ENCODE results near the gene ITCH.
"Not testable (repeated sequence)": the region's sequence is repeated elsewhere in the genome, so short reads cannot be mapped to it uniquely, and the experiment has no call there.

ITCH gene

GRCh38 chr20:34397096-34397495 lies 34.0 kb downstream of the ITCH start:
- Histone ChIP-seq H3K4me1 (ENCODE audit: low read length) (no peaks in the 10 kb centered on the region), H3K9me3 (ENCODE audit: insufficient read depth, low read length) (no peaks in the 10 kb centered on the region), H2AFZ (ENCODE audit: low read depth, low read length) (no peak overlapping the region), H4K20me1 (ENCODE audit: insufficient read depth, low read length) (peaks cover 23% of the 10 kb centered on the region), H3K4me2 (ENCODE audit: low read length) (no peak overlapping the region), H3K27ac (ENCODE audit: low read length) (no peak overlapping the region), H3K27me3 (ENCODE audit: low read depth, low read length) (no peaks in the 10 kb centered on the region), H3K36me3 (replicated peaks; ENCODE audit: low read depth, low read length) (peaks cover 20% of the 10 kb centered on the region), H3K79me2 (ENCODE audit: low read length) (no peaks in the 10 kb centered on the region), H3K4me3 (ENCODE audit: low read length) (no peak overlapping the region), H3K9ac (ENCODE audit: low read length) (no peak overlapping the region)
- TF ChIP-seq EZH2phosphoT487 (IDR thresholded peaks at IDR 0.05; ENCODE audit: low read depth) (no peak), CTCF (IDR thresholded peaks at IDR 0.05; ENCODE audit: low read depth, low read length) (no peak)

GRCh38 chr20:34400776-34401175 lies 37.7 kb downstream of the ITCH start:
- H3K27me3 ChIP-seq (ENCODE audit: low read depth, low read length); H3K79me2 ChIP-seq (ENCODE audit: low read length); H3K9me3 ChIP-seq (ENCODE audit: insufficient read depth, low read length); H3K4me2 ChIP-seq (ENCODE audit: low read length); H3K9ac ChIP-seq (ENCODE audit: low read length); H2AFZ ChIP-seq (ENCODE audit: low read depth, low read length); H3K4me3 ChIP-seq (ENCODE audit: low read length); H3K27ac ChIP-seq (ENCODE audit: low read length): not testable (repeated sequence)
- H3K36me3 ChIP-seq (replicated peaks; ENCODE audit: low read depth, low read length), result peaks cover 10% of the 10 kb centered on the region
- peaks cover 24% of the 10 kb centered on the region for H4K20me1 ChIP-seq (ENCODE audit: insufficient read depth, low read length)
- peaks cover 13% of the 10 kb centered on the region for H3K4me1 ChIP-seq (ENCODE audit: low read length)

DNA sequence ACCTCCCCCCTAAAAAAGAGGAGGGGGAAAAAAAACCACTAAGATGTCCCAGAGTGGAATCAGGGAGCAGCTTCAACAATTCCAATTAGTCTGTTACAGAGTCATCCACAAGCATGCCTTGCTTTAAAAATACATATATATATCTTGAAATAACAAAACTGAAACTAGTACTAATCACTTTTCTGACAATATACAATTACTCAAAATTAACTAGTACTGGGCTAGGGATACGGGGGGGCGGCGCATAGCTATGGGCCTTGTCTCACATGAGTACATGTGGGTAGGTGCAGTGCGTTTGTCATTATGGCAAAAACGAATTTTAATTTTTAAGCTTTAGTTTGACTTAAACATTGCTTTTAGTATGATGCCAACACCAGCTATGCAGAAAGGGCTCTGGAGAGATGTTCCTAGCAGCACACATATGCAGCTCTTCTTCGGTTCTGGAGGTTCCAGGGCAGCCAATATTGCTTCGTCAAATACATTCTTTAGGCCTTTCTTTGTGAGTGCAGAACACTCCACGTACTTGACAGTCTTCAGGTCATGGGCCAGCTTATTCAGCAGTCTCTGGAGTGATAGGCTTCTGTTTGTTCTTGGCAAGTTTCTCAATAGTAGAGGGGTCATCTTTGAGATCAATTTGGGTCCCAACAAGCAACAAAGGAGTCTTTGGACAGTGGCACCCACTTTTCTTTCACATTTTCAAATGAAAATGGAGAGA lies 38.8 kb downstream of the ITCH start:
- H3K27me3 ChIP-seq (ENCODE audit: low read depth, low read length), result no peaks in the 10 kb centered on the region
- TF ChIP-seq EZH2phosphoT487 (IDR thresholded peaks at IDR 0.05; ENCODE audit: low read depth) (no peak), CTCF (IDR thresholded peaks at IDR 0.05; ENCODE audit: low read depth, low read length) (no peak)
- no peak overlapping the region for H3K4me3 ChIP-seq (ENCODE audit: low read length)
- H3K9ac ChIP-seq (ENCODE audit: low read length), result no peak overlapping the region
- H3K4me1 ChIP-seq (ENCODE audit: low read length), result peaks cover 13% of the 10 kb centered on the region
- H3K9me3 ChIP-seq (ENCODE audit: insufficient read depth, low read length), result no peaks in the 10 kb centered on the region
- no peak overlapping the region for H2AFZ ChIP-seq (ENCODE audit: low read depth, low read length)
- peaks cover 8% of the 10 kb centered on the region for H3K79me2 ChIP-seq (ENCODE audit: low read length)
- H3K36me3 ChIP-seq (replicated peaks; ENCODE audit: low read depth, low read length), result peaks cover 10% of the 10 kb centered on the region
- no peak overlapping the region for H3K4me2 ChIP-seq (ENCODE audit: low read length)
- no peak overlapping the region for H3K27ac ChIP-seq (ENCODE audit: low read length)
- peaks cover 21% of the 10 kb centered on the region for H4K20me1 ChIP-seq (ENCODE audit: insufficient read depth, low read length)

GRCh38 chr20:34402461-34402860 lies 39.4 kb downstream of the ITCH start:
- no peaks in the 10 kb centered on the region for H3K27me3 ChIP-seq (ENCODE audit: low read depth, low read length)
- H3K79me2 ChIP-seq (ENCODE audit: low read length), result peaks cover 8% of the 10 kb centered on the region
- peaks cover 7% of the 10 kb centered on the region for H3K36me3 ChIP-seq (replicated peaks; ENCODE audit: low read depth, low read length)
- peaks cover 13% of the 10 kb centered on the region for H3K4me1 ChIP-seq (ENCODE audit: low read length)
- H2AFZ ChIP-seq (ENCODE audit: low read depth, low read length), result no peak overlapping the region
- no peak overlapping the region for H3K27ac ChIP-seq (ENCODE audit: low read length)
- H3K4me2 ChIP-seq (ENCODE audit: low read length), result no peak overlapping the region
- peaks cover 21% of the 10 kb centered on the region for H4K20me1 ChIP-seq (ENCODE audit: insufficient read depth, low read length)
- TF ChIP-seq CTCF (IDR thresholded peaks at IDR 0.05; ENCODE audit: low read depth, low read length) (no peak), EZH2phosphoT487 (IDR thresholded peaks at IDR 0.05; ENCODE audit: low read depth) (no peak)
- no peak overlapping the region for H3K9ac ChIP-seq (ENCODE audit: low read length)
- no peaks in the 10 kb centered on the region for H3K9me3 ChIP-seq (ENCODE audit: insufficient read depth, low read length)
- no peak overlapping the region for H3K4me3 ChIP-seq (ENCODE audit: low read length)
